Coronary artery (tissue), 2 donors: ENCODE measurements around the gene YES1.

ENCODE experiments used
- DNase-seq: peaks from one replicate; pipeline ENCODE4 v3.0.0-alpha.2; 2017; ENCODE audit warnings: low spot score
- H3K27ac ChIP-seq, 2 donors: fragments of 200-600 bp; sonication (generic); one replicate each; pipeline ENCODE4 v1.5.1; 2016 to 2019
- H3K4me3 ChIP-seq: fragments of 200-600 bp; sonication (generic); 2 replicates; pipeline ENCODE4 v1.5.1; 2016; ENCODE audit warnings: mild to moderate bottlenecking, moderate library complexity
- TF ChIP-seq, protein P1 (sequence below): fragments of 200-600 bp; sonication (generic); IDR thresholded peaks from one replicate; pipeline ENCODE4 v1.5.1; 2019; ENCODE audit warnings: antibody characterized with exemption

The YES1 gene

DNA sequence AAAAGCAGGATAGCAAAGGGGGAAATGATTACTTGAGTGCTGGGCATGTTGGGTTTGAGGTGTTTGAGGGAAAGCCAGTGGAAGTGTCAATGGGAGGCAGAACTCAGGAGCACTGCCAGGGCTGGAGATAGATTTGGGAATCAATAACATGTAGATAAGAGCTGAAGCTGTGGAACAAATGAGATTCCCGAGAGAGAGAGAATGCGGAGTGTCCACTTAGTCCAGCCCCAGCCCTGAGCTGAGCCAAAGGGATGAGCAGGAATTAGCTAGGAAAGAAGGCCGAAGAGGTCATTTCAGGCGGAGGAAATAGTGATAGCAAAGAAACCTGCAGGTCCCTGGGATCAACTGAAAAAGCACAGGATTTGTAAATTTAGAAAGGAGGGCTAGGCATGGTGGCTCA, 21.2 kb upstream of the YES1 start:
- TF ChIP-seq, protein P1, sequence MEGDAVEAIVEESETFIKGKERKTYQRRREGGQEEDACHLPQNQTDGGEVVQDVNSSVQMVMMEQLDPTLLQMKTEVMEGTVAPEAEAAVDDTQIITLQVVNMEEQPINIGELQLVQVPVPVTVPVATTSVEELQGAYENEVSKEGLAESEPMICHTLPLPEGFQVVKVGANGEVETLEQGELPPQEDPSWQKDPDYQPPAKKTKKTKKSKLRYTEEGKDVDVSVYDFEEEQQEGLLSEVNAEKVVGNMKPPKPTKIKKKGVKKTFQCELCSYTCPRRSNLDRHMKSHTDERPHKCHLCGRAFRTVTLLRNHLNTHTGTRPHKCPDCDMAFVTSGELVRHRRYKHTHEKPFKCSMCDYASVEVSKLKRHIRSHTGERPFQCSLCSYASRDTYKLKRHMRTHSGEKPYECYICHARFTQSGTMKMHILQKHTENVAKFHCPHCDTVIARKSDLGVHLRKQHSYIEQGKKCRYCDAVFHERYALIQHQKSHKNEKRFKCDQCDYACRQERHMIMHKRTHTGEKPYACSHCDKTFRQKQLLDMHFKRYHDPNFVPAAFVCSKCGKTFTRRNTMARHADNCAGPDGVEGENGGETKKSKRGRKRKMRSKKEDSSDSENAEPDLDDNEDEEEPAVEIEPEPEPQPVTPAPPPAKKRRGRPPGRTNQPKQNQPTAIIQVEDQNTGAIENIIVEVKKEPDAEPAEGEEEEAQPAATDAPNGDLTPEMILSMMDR = no peak
- Histone ChIP-seq H3K27ac (no peak overlapping the region), H3K4me3 (no peak overlapping the region)
- DNase-seq = no peak

GRCh38 chr18:832085-832681, 20.1 kb upstream of the YES1 start:
- Histone ChIP-seq H3K4me3 (no peak overlapping the region), H3K27ac (no peak overlapping the region)
- TF ChIP-seq, protein P1 = no peak
- DNase-seq = no peak

DNA sequence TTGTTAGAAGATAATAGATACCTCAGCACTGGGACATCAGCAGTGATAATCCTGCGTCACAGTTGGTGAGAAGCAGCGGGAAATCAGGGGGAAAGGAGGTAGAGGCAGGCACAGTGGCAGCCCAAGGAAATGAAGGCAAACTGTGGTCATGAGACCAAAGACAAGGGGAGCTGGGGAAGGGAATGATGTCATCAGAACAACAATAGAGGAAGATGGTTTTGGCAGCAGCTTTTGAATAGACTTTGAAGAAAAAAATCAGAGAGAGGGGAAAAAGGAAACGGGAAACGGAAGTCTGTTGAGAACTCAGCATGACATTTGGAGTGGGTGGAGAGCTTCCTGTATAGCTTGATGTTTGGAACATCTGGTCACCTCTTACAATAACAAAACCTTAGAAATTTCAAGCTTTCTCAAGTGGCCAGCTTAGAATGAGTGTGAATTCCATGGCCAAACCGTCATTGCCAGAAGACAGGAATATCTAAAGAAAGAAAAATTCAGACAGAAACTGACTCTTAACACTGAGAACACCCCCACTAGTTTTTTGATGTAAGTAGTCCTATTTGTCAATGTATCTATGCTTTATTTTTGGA, 18.4 kb upstream of the YES1 start:
- no peak overlapping the region for H3K27ac ChIP-seq
- TF ChIP-seq, protein P1 = no peak
- no peak for DNase-seq
- no peak overlapping the region for H3K4me3 ChIP-seq

DNA sequence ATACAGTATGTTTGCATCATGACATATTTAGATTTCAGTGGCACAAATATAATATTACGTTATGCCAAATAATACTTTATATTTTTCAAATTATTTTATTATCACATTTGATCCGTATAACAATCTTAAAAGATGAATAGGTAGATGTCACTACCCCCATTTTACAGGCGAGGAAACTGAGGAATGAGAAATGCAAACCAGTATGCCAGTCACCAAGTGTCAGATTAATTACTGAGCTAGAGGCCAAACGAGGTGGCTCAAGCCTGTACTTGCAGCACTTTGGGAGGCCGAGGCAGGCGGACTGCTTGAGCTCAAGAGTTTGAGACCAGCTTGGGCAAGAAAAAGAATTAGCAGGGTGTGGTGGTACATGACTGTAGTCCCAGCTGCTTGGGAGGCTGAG, 17.4 kb upstream of the YES1 start:
- Histone ChIP-seq H3K4me3 (no peak overlapping the region), H3K27ac (no peak overlapping the region)
- DNase-seq = no peak
- TF ChIP-seq, protein P1 = no peak

GRCh38 chr18:827093-827677, 15.1 kb upstream of the YES1 start:
- Histone ChIP-seq H3K4me3 (no peak overlapping the region), H3K27ac (no peak overlapping the region)
- TF ChIP-seq, protein P1 = no peak
- DNase-seq = no peak

GRCh38 chr18:825891-826585, 14.0 kb upstream of the YES1 start:
- no peak for DNase-seq
- TF ChIP-seq, protein P1 = no peak
- Histone ChIP-seq H3K4me3 (no peak overlapping the region), H3K27ac (no peak overlapping the region)
